Activated T-helper 2 cell treated with anti-CD3 and anti-CD28 coated beads, Interferon-gamma antibody, Interleukin-2, Interleukin-4, amounts not matched to agents 10 μg/mL and 5 μg/mL and 100 μg/mL, durations not matched to agents 14 hours and 24 hours and 36 hours (primary cell): ENCODE results near the gene HOXD11. TPM values are rescaled to one million over a fixed set of nuclear protein-coding genes. Genes with fewer than 3 reads are reported as not detected.

Source experiments
- DNase-seq: peaks from one replicate; pipeline ENCODE4 v3.0.0; 2021; ENCODE audit warnings: low spot score
- H3K27ac Mint-ChIP-seq: one replicate; pipeline ENCODE4 v1.8.0; 2021; ENCODE audit warnings: mixed read lengths
- H3K27me3 Mint-ChIP-seq: one replicate; pipeline ENCODE4 v1.8.0; 2021; ENCODE audit warnings: low read depth, mixed read lengths
- H3K36me3 Mint-ChIP-seq: one replicate; pipeline ENCODE4 v1.8.0; 2021; ENCODE audit warnings: low read depth, mixed read lengths
- H3K4me1 Mint-ChIP-seq: one replicate; pipeline ENCODE4 v1.8.0; 2021; ENCODE audit warnings: low read depth, mixed read lengths
- H3K4me3 Mint-ChIP-seq: one replicate; pipeline ENCODE4 v1.8.0; 2021; ENCODE audit warnings: low read depth, mild to moderate bottlenecking, moderate library complexity, mixed read lengths
- H3K9me3 Mint-ChIP-seq: one replicate; pipeline ENCODE4 v1.8.0; 2021; ENCODE audit warnings: mixed read lengths
- intact Hi-C: fragments of 100-400 bp; cut with micrococcal nuclease; formaldehyde crosslinking; loops from one replicate; pipeline ENCODE4 v1.15.1; 2023
- total RNA-seq: library from RNA; stranded (reverse); gene quantifications from 2 replicates; pipeline ENCODE4 v1.2.3, GENCODE V29; 2022

HOXD11 gene
- total RNA-seq, 1 donor from 2014 or later, result not detected

GRCh38 chr2:176146101-176146500 lies 39.0 kb downstream of the HOXD11 start:
- Mint-ChIP-seq H3K4me3 (no peak overlapping the region), H3K27me3 (peaks cover 86% of the 10 kb centered on the region), H3K4me1 (no peaks in the 10 kb centered on the region), H3K36me3 (peaks cover 3% of the 10 kb centered on the region), H3K9me3 (no peaks in the 10 kb centered on the region), H3K27ac (no peak overlapping the region)
- intact Hi-C loops, result no loop called here
- no peak for DNase-seq

GRCh38 chr2:176146645-176147044 lies 39.6 kb downstream of the HOXD11 start:
- no peak for DNase-seq
- Mint-ChIP-seq H3K4me1 (no peaks in the 10 kb centered on the region), H3K36me3 (peaks cover 3% of the 10 kb centered on the region), H3K9me3 (no peaks in the 10 kb centered on the region), H3K27me3 (peaks cover 86% of the 10 kb centered on the region), H3K27ac (no peak overlapping the region), H3K4me3 (no peak overlapping the region)
- intact Hi-C loops, result no loop called here

GRCh38 chr2:176147210-176147799 lies 40.2 kb downstream of the HOXD11 start:
- intact Hi-C loops, result no loop called here
- no peaks in the 10 kb centered on the region for H3K9me3 Mint-ChIP-seq
- no peak overlapping the region for H3K4me3 Mint-ChIP-seq
- peaks cover 3% of the 10 kb centered on the region for H3K36me3 Mint-ChIP-seq
- H3K27me3 Mint-ChIP-seq, result peaks cover 81% of the 10 kb centered on the region
- no peaks in the 10 kb centered on the region for H3K4me1 Mint-ChIP-seq
- no peak for DNase-seq
- H3K27ac Mint-ChIP-seq, result no peak overlapping the region

GRCh38 chr2:176147800-176148496 lies 40.9 kb downstream of the HOXD11 start:
- Mint-ChIP-seq H3K4me3 (no peak overlapping the region), H3K27ac (no peak overlapping the region), H3K27me3 (peaks cover 85% of the 10 kb centered on the region), H3K4me1 (no peaks in the 10 kb centered on the region), H3K36me3 (peaks cover 3% of the 10 kb centered on the region), H3K9me3 (no peaks in the 10 kb centered on the region)
- DNase-seq, result no peak
- intact Hi-C loops, result no loop called here

DNA sequence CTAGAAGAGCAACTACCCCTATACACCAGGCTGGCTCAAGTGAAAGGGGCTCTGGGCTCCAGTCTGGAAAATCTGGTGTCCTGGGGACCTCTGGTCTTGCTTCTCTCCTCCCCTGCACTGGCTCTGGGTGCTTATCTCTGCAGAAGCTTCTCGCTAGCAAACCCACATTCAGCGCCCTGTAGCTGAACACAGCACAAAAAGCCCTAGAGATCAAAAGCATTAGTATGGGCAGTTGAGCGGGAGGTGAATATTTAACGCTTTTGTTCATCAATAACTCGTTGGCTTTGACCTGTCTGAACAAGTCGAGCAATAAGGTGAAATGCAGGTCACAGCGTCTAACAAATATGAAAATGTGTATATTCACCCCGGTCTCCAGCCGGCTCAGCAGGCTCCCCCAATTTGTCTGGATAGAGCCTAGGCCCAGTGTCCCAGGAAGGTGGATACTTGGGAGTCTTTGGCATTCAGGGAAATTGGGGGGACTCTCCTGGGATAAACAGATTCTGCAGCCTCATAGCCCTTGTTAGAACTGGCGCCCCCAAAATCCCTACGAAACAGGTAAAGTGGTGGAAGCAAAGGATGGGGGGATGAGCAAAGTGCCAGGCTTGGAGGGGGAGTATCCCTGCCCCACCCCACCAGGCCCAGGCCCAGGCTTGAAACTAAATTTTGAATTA lies 41.8 kb downstream of the HOXD11 start:
- H3K27ac Mint-ChIP-seq, result no peak overlapping the region
- H3K27me3 Mint-ChIP-seq, result peaks cover 83% of the 10 kb centered on the region
- H3K4me1 Mint-ChIP-seq, result no peaks in the 10 kb centered on the region
- no peak for DNase-seq
- intact Hi-C loops, result no loop called here
- H3K4me3 Mint-ChIP-seq, result no peak overlapping the region
- H3K9me3 Mint-ChIP-seq, result no peaks in the 10 kb centered on the region
- H3K36me3 Mint-ChIP-seq, result peaks cover 3% of the 10 kb centered on the region

GRCh38 chr2:176149481-176149938 lies 42.4 kb downstream of the HOXD11 start:
- no peak overlapping the region for H3K4me3 Mint-ChIP-seq
- H3K9me3 Mint-ChIP-seq, result no peaks in the 10 kb centered on the region
- no peak for DNase-seq
- H3K27me3 Mint-ChIP-seq, result peaks cover 86% of the 10 kb centered on the region
- no peaks in the 10 kb centered on the region for H3K4me1 Mint-ChIP-seq
- intact Hi-C loops, result no loop called here
- H3K36me3 Mint-ChIP-seq, result peaks cover 3% of the 10 kb centered on the region
- H3K27ac Mint-ChIP-seq, result no peak overlapping the region

- Mint-ChIP-seq H3K27ac (no peak overlapping the region), H3K4me1 (no peaks in the 10 kb centered on the region), H3K27me3 (peaks cover 87% of the 10 kb centered on the region), H3K9me3 (no peaks in the 10 kb centered on the region), H3K4me3 (no peak overlapping the region), H3K36me3 (peaks cover 3% of the 10 kb centered on the region)
- DNase-seq, result no peak
- intact Hi-C loops, result loop anchor here (2.0 kb wide), 1 partner anchor 13 kb away; no protein-coding TSS in a partner anchor
Observed at GRCh38 chr2:176149939-176150583, 43.0 kb downstream of the HOXD11 start.

GRCh38 chr2:176150584-176151441 lies 43.7 kb downstream of the HOXD11 start:
- H3K4me1 Mint-ChIP-seq, result no peaks in the 10 kb centered on the region
- intact Hi-C loops, result loop anchor here (2.0 kb wide), 1 partner anchor 14 kb away; no protein-coding TSS in a partner anchor
- no peak overlapping the region for H3K27ac Mint-ChIP-seq
- H3K9me3 Mint-ChIP-seq, result no peaks in the 10 kb centered on the region
- DNase-seq, result no peak
- peaks cover 88% of the 10 kb centered on the region for H3K27me3 Mint-ChIP-seq
- no peak overlapping the region for H3K4me3 Mint-ChIP-seq
- peaks cover 3% of the 10 kb centered on the region for H3K36me3 Mint-ChIP-seq

DNA sequence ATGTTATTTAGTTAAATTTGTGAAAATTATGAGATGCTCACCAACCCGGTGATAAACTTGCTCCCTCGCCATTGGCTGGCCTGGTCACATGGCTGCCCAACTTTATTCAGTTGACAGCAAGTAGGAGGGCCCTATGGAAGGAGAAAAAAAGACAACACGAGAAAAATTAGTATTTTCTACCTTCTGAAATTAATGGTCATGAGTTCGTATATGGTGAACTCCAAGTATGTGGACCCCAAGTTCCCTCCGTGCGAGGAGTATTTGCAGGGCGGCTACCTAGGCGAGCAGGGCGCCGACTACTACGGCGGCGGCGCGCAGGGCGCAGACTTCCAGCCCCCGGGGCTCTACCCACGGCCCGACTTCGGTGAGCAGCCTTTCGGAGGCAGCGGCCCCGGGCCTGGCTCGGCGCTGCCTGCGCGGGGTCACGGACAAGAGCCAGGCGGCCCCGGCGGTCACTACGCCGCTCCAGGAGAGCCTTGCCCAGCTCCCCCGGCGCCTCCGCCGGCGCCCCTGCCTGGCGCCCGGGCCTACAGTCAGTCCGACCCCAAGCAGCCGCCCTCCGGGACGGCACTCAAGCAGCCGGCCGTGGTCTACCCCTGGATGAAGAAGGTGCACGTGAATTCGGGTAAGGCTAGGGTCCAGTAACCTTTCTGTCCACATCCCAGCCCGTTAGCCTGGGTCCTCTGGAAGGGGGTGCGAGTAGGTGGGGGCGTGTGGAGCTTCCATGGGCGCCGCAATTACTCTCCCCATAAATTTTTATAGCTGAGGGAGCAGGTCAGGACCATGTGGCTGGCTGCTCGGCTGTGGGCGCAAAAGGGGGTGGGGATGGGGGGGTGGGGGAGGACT lies 44.6 kb downstream of the HOXD11 start, which contains the start of gene HOXD4:
Gene HOXD4, plus strand, starts transcription at position 109 of the 846 bp plus-strand sequence. Its CDS starts 84 bp downstream, at position 193.
- intact Hi-C loops, result loop anchor here (2.0 kb wide), 1 partner anchor 15 kb away; no protein-coding TSS in a partner anchor
- Mint-ChIP-seq H3K27ac (no peak within 1 kb of the TSS), H3K36me3 (peaks cover 3% of the 10 kb centered on the region), H3K4me3 (no peak within 1 kb of the TSS), H3K9me3 (no peaks in the 10 kb centered on the region), H3K27me3 (peaks cover 88% of the 10 kb centered on the region), H3K4me1 (no peaks in the 10 kb centered on the region)
- DNase-seq, result no peak

DNA sequence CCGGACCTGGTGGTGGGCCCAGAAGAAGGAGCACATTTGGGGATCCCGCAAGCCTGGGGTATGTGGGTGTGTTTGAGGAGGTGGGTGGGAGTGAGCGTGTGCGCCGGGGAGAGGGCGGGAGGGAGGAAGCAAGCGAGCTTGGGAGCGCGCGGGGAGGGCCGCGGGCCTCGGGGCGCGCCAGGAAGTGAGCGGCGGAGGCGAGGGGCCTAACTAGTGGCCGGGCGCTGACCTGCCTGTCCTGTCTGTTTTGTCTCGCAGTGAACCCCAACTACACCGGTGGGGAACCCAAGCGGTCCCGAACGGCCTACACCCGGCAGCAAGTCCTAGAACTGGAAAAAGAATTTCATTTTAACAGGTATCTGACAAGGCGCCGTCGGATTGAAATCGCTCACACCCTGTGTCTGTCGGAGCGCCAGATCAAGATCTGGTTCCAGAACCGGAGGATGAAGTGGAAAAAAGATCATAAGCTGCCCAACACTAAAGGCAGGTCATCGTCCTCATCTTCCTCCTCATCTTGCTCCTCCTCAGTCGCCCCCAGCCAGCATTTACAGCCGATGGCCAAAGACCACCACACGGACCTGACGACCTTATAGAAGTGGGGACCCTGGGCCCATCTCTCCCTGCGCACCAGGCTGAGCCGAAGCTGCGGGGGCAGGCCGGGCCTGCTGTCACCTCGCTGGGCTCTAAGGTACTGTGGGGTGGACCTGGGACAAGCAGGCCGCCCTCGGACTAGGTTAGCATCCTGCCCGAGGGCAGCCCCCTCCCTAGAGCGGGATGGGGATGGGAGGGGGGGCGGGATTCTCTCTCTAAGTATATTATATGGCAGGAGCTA lies 45.5 kb downstream of the HOXD11 start:
- DNase-seq, result no peak
- no peaks in the 10 kb centered on the region for H3K4me1 Mint-ChIP-seq
- peaks cover 3% of the 10 kb centered on the region for H3K36me3 Mint-ChIP-seq
- no peaks in the 10 kb centered on the region for H3K9me3 Mint-ChIP-seq
- intact Hi-C loops, result no loop called here
- no peak overlapping the region for H3K27ac Mint-ChIP-seq
- H3K4me3 Mint-ChIP-seq, result no peak overlapping the region
- H3K27me3 Mint-ChIP-seq, result peaks cover 84% of the 10 kb centered on the region
